Measurements from ENCODE around the gene NFIC. TPM values are rescaled to one million over a fixed set of nuclear protein-coding genes. Genes with fewer than 3 reads are reported as not detected.

The NFIC gene
- total and polyA plus RNA-seq, 2 of the 4 experiments (the other 2 are of a cell fraction) = 21.9 to 32.1 TPM

DNA sequence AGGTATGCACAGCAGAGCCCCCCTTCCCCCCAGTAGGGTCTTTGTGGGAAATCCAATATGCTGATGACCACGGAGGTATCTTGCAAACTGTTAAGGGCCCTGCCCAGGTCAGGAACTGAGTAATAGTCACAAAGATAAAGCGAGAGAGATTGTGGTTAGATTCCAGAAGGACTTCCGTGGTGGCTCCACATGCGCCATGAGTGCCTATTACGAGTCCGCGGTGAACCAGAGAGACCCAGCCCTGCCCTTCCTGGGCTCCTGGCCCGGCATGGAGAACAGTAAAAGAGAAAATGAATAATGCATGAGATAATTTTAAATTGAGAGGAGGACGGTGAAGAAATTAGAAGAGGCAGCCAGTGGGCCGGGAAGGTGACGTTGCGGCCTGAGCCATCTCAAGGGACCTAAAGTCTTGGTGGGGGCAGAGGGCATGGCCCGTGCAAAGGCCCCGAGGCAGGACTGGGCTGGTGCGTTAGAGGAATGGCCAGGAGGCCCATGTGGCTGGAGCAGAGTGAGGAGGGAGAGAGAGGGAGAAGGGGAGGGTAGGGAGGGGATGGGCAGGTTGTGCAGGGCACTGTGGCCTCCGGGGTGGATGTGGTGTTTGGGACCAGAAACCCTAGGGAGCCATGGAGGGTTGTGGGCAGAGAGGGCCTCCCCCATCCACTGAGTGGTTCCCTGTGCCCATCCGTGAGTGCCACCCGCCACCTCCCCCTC, 46.6 kb upstream of the NFIC start:
- Histone ChIP-seq H3K9me1 (ENCODE audit: insufficient read depth, low read length) (no peaks in the 10 kb centered on the region), H2BK120ac (ENCODE audit: low read depth, low read length) (no peak overlapping the region), H2AK9ac (replicated peaks; ENCODE audit: low read depth, low read length, poor library complexity) (no peak overlapping the region), H4K5ac (ENCODE audit: low read depth, low read length) (no peak overlapping the region), H3K4me2 (ENCODE audit: low read depth, low read length) (no peak overlapping the region), H2BK15ac (ENCODE audit: low read depth, low read length) (no peak overlapping the region), H3K23ac (ENCODE audit: low read depth, low read length) (no peak overlapping the region), H3K4me1 (ENCODE audit: control insufficient read depth, insufficient read depth, low read length) (no peaks in the 10 kb centered on the region), H4K91ac (ENCODE audit: insufficient read depth, low read depth, low read length) (no peak overlapping the region), H2BK5ac (ENCODE audit: low read depth, low read length, poor library complexity, severe bottlenecking) (no peak overlapping the region), H4K8ac (ENCODE audit: low read depth in 2 of 2, low read length in 2 of 2) (no peak overlapping the region), H3K79me1 (ENCODE audit: low read depth in 1 of 2, low read length in 2 of 2) (no peaks in the 10 kb centered on the region), H3K36me3 (ENCODE audit: control insufficient read depth, insufficient read depth, low read length) (no peaks in the 10 kb centered on the region), H2AFZ (replicated peaks; ENCODE audit: low read length, poor library complexity) (no peak overlapping the region), H3K14ac (replicated peaks; ENCODE audit: low read depth, low read length) (no peak overlapping the region), H2BK20ac (ENCODE audit: low read depth, low read length) (no peak overlapping the region), H3K9ac (ENCODE audit: low read depth, low read length) (no peak overlapping the region), H3K27ac (ENCODE audit: insufficient read depth, low read length) (no peak overlapping the region), H3K56ac (ENCODE audit: extremely low read depth, insufficient read depth, low read length) (no peak overlapping the region), H2AK5ac (ENCODE audit: low read depth, low read length) (no peak overlapping the region), H3K18ac (ENCODE audit: low read depth, low read length) (no peak overlapping the region), H4K20me1 (ENCODE audit: insufficient read depth, low read length) (no peaks in the 10 kb centered on the region), H3K4me3 (ENCODE audit: insufficient read depth, low read depth, low read length) (no peak overlapping the region), H3K9me3 (ENCODE audit: control insufficient read depth, insufficient read depth, low read length) (no peaks in the 10 kb centered on the region), H3K4ac (ENCODE audit: low read depth, low read length) (no peak overlapping the region), H3K27me3 (ENCODE audit: control insufficient read depth, insufficient read depth, low read length) (peaks cover 7% of the 10 kb centered on the region; the same call in 1 of the 2 replicates)
- intact Hi-C loops (cut with micrococcal nuclease) = loop anchor here (10.0 kb wide), 2 partner anchors 295 to 385 kb away; partner anchors contain the start of genes PIP5K1C and TJP3
- 70 to 100% methylated on average over 1 to 14 of the region's 18 CpGs for WGBS, 2 experiments (ENCODE audit: extremely low coverage in 2 of 2, insufficient read length in 1 of 2)
- ChIA-PET POLR2A (ENCODE audit: unreplicated experiment) (no interaction called here), CTCF (no interaction called here)
- in situ Hi-C loops (cut with MboI; ENCODE audit: low sequenced_read_pairs) = loop anchor here (25.0 kb wide), 1 partner anchor 293 kb away; the partner anchor contains the start of gene TBXA2R
- DNase-seq = no peak
- dilution Hi-C loops (cut with HindIII; ENCODE audit: low sequenced_read_pairs, unreplicated experiment) = no loop called here
- TF ChIP-seq CHD1 (IDR thresholded peaks at IDR 0.05; ENCODE audit: low read depth, low read length) (no peak), SMC3 (IDR thresholded peaks at IDR 0.05; ENCODE audit: low read depth, low read length) (no peak), RCOR1 (IDR thresholded peaks at IDR 0.05; ENCODE audit: insufficient replicate concordance, low read length) (no peak), MAZ (IDR thresholded peaks at IDR 0.05; ENCODE audit: borderline replicate concordance, low read depth, low read length) (no peak), MAFK (IDR thresholded peaks at IDR 0.05; ENCODE audit: low read depth, low read length) (no peak), FOS (IDR thresholded peaks at IDR 0.05; ENCODE audit: low read depth, low read length) (no peak), CEBPB (IDR thresholded peaks at IDR 0.05; ENCODE audit: low read depth, low read length) (no peak), NFE2L2 (IDR thresholded peaks at IDR 0.05; ENCODE audit: low read depth, low read length) (no peak), POLR2A (IDR thresholded peaks at IDR 0.05; ENCODE audit: low read depth, low read length) (no peak), MXI1 (IDR thresholded peaks at IDR 0.05; ENCODE audit: borderline replicate concordance, low read depth, low read length) (no peak), RFX5 (IDR thresholded peaks at IDR 0.05; ENCODE audit: low read depth, low read length) (no peak), BHLHE40 (IDR thresholded peaks at IDR 0.05; ENCODE audit: low read depth, low read length) (no peak)
- TF ChIP-seq, protein P1, sequence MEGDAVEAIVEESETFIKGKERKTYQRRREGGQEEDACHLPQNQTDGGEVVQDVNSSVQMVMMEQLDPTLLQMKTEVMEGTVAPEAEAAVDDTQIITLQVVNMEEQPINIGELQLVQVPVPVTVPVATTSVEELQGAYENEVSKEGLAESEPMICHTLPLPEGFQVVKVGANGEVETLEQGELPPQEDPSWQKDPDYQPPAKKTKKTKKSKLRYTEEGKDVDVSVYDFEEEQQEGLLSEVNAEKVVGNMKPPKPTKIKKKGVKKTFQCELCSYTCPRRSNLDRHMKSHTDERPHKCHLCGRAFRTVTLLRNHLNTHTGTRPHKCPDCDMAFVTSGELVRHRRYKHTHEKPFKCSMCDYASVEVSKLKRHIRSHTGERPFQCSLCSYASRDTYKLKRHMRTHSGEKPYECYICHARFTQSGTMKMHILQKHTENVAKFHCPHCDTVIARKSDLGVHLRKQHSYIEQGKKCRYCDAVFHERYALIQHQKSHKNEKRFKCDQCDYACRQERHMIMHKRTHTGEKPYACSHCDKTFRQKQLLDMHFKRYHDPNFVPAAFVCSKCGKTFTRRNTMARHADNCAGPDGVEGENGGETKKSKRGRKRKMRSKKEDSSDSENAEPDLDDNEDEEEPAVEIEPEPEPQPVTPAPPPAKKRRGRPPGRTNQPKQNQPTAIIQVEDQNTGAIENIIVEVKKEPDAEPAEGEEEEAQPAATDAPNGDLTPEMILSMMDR (conservative IDR thresholded peaks at IDR 0.05; ENCODE audit: low read depth, low read length) = no peak
- TF ChIP-seq, protein P2, sequence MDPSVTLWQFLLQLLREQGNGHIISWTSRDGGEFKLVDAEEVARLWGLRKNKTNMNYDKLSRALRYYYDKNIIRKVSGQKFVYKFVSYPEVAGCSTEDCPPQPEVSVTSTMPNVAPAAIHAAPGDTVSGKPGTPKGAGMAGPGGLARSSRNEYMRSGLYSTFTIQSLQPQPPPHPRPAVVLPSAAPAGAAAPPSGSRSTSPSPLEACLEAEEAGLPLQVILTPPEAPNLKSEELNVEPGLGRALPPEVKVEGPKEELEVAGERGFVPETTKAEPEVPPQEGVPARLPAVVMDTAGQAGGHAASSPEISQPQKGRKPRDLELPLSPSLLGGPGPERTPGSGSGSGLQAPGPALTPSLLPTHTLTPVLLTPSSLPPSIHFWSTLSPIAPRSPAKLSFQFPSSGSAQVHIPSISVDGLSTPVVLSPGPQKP (IDR thresholded peaks at IDR 0.05; ENCODE audit: borderline replicate concordance, low read depth, low read length) = no peak
- ATAC-seq (ENCODE audit: low read depth) = no peak
- no TSS peak for BruUV-seq (replicated peaks)
